NCI-H1930 (cell line): ENCODE data around the gene SLC30A3.

Experiments used
- DNase-seq, 2 experiments: peaks; one replicate each; lab custom pipeline; 2025; lab: John Stamatoyannopoulos, UW

Gene SLC30A3

GRCh38 chr2:27205206-27205605 lies 57.6 kb downstream of the SLC30A3 start:
- no peak for DNase-seq

GRCh38 chr2:27204566-27204965 lies 58.3 kb downstream of the SLC30A3 start:
- DNase-seq, result no peak

GRCh38 chr2:27203741-27204140 lies 59.1 kb downstream of the SLC30A3 start:
- DNase-seq, result no peak
